HCT116 (cell line): ENCODE measurements around the gene SORCS2.

ENCODE experiments used
- CBX3 ChIP-seq: IDR thresholded peaks from 2 replicates; pipeline ENCODE4 v1.6.1; 2012; ENCODE audit warnings: low read depth
- CEBPB ChIP-seq: IDR thresholded peaks from 2 replicates; pipeline ENCODE4 v1.6.1; 2012; ENCODE audit warnings: low read depth
- EGR1 ChIP-seq: IDR thresholded peaks from 2 replicates; pipeline ENCODE4 v1.6.1; 2012; ENCODE audit warnings: low read depth
- ZFX ChIP-seq: fragments of 450-650 bp; IDR thresholded peaks from 2 replicates; pipeline ENCODE4 v1.6.1; 2017
- TF ChIP-seq, protein P1 (sequence below): IDR thresholded peaks from 2 replicates; pipeline ENCODE4 v1.6.1; 2012
- TF ChIP-seq, protein P2 (sequence below), 3 experiments: fragments of 200-600 bp in 1 of 3; sonication (generic) in 1 of 3; IDR thresholded peaks in 2 of 3; conservative IDR thresholded peaks in 1 of 3; 2 replicates each; pipeline ENCODE4 v1.5.1; 2012 to 2017; ENCODE audit warnings: low read depth in 2 of 3, low read length in 2 of 3, antibody characterized with exemption in 1 of 3, borderline replicate concordance in 1 of 3, control low read depth in 1 of 3, mild to moderate bottlenecking in 1 of 3, mixed read lengths in 1 of 3, mixed run types in 1 of 3, moderate library complexity in 1 of 3; ENCODE audit not compliant: insufficient read depth in 1 of 3

DNA sequence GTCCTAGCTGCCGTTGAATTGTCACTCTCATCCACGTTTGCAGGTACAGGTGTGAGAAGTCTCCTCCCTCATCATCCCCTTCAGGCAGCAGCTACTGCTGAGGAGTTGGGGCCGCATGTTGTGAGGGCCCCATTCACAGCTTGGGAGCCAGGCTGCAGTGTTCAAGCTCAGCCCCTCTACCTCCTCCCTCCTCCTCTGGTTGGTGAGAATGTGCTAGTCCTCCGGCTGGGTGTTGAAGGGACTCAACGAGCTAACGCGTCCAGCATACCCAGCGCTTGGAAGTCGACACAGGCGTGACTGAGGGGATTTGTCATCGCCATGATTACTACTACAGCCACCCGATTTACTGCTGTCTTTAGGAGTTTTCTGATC is 324.4 kb downstream of the SORCS2 start:
- no peak for TF ChIP-seq CBX3
- TF ChIP-seq, protein P1, sequence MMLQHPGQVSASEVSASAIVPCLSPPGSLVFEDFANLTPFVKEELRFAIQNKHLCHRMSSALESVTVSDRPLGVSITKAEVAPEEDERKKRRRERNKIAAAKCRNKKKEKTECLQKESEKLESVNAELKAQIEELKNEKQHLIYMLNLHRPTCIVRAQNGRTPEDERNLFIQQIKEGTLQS: no peak
- no peak for TF ChIP-seq ZFX
- no peak for TF ChIP-seq CEBPB
- no peak for TF ChIP-seq EGR1
- TF ChIP-seq, protein P2, sequence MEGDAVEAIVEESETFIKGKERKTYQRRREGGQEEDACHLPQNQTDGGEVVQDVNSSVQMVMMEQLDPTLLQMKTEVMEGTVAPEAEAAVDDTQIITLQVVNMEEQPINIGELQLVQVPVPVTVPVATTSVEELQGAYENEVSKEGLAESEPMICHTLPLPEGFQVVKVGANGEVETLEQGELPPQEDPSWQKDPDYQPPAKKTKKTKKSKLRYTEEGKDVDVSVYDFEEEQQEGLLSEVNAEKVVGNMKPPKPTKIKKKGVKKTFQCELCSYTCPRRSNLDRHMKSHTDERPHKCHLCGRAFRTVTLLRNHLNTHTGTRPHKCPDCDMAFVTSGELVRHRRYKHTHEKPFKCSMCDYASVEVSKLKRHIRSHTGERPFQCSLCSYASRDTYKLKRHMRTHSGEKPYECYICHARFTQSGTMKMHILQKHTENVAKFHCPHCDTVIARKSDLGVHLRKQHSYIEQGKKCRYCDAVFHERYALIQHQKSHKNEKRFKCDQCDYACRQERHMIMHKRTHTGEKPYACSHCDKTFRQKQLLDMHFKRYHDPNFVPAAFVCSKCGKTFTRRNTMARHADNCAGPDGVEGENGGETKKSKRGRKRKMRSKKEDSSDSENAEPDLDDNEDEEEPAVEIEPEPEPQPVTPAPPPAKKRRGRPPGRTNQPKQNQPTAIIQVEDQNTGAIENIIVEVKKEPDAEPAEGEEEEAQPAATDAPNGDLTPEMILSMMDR (IDR thresholded peaks at IDR 0.05 in 2 of 3, conservative IDR thresholded peaks at IDR 0.05 in 1 of 3; ENCODE audit: borderline replicate concordance in 1 of 3, insufficient read depth in 1 of 3, low read depth in 2 of 3, low read length in 2 of 3): no peak
